SK-N-SH treated with all-trans-retinoic acid at 6 μM for 48 hours (cell line): ENCODE data around the gene ARL6IP4.

Experiments
- ATAC-seq: fragments of 200-7000 bp; cut with Tn5 transposase; 3 replicates; pipeline ENCODE4 v1.9.1; 2020; ENCODE audit warnings: mild to moderate bottlenecking, moderate library complexity
- ARNTL ChIP-seq: fragments of 450-650 bp; formaldehyde crosslinking; IDR thresholded peaks from 2 replicates; pipeline ENCODE4 v1.5.0; 2020; ENCODE audit warnings: low read depth, mild to moderate bottlenecking, moderate library complexity, borderline replicate concordance
- BACH2 ChIP-seq: fragments of 250-450 bp; sonication (Bioruptor Pico); IDR thresholded peaks from 2 replicates; pipeline ENCODE4 v1.9.0; 2021; ENCODE audit warnings: mild to moderate bottlenecking, borderline replicate concordance
- CREB5 ChIP-seq: fragments of 250-450 bp; sonication (Bioruptor Pico); IDR thresholded peaks from 2 replicates; pipeline ENCODE4 v1.5.1; 2020; ENCODE audit warnings: low read depth, mild to moderate bottlenecking, moderate library complexity
- CSRNP3 ChIP-seq: fragments of 250-450 bp; sonication (Bioruptor Pico); IDR thresholded peaks from 2 replicates; pipeline ENCODE4 v1.5.1; 2021; ENCODE audit warnings: mild to moderate bottlenecking, moderate library complexity
- GLIS3 ChIP-seq: fragments of 250-450 bp; sonication (Bioruptor Pico); IDR thresholded peaks from 2 replicates; pipeline ENCODE4 v1.5.0; 2020; ENCODE audit warnings: mild to moderate bottlenecking, moderate library complexity
- ISL1 ChIP-seq: fragments of 250-450 bp; sonication (Bioruptor Pico); IDR thresholded peaks from 2 replicates; pipeline ENCODE4 v2.1.2; 2022; ENCODE audit warnings: mild to moderate bottlenecking, moderate library complexity
- OSR1 ChIP-seq: fragments of 250-450 bp; sonication (Bioruptor Pico); IDR thresholded peaks from 2 replicates; pipeline ENCODE4 v1.8.0; 2022; ENCODE audit warnings: moderate library complexity, mild to moderate bottlenecking, inconsistent platforms
- POU6F1 ChIP-seq: fragments of 250-450 bp; sonication (Bioruptor Pico); IDR thresholded peaks from 2 replicates; pipeline ENCODE4 v1.8.0; 2021; ENCODE audit warnings: low read depth, mild to moderate bottlenecking, moderate library complexity, borderline replicate concordance
- PPARA ChIP-seq: fragments of 250-450 bp; sonication (Bioruptor Pico); IDR thresholded peaks from 2 replicates; pipeline ENCODE4 v1.5.0; 2020; ENCODE audit warnings: mild to moderate bottlenecking, borderline replicate concordance
- RARB ChIP-seq: fragments of 250-450 bp; sonication (Bioruptor Pico); IDR thresholded peaks from 2 replicates; pipeline ENCODE4 v1.8.0; 2021; ENCODE audit warnings: mild to moderate bottlenecking, moderate library complexity
- SNAI2 ChIP-seq: fragments of 250-450 bp; sonication (Bioruptor Pico); IDR thresholded peaks from 2 replicates; pipeline ENCODE4 v1.5.0; 2020; ENCODE audit warnings: mild to moderate bottlenecking, moderate library complexity
- TCF4 ChIP-seq: fragments of 250-450 bp; sonication (Bioruptor Pico); IDR thresholded peaks from 2 replicates; pipeline ENCODE4 v1.8.0; 2021; ENCODE audit warnings: mild to moderate bottlenecking, moderate library complexity, borderline replicate concordance
- TOX ChIP-seq: fragments of 250-450 bp; sonication (Bioruptor Pico); IDR thresholded peaks from 2 replicates; pipeline ENCODE4 v1.8.0; 2021; ENCODE audit warnings: mild to moderate bottlenecking, moderate library complexity, borderline replicate concordance
- TSHZ2 ChIP-seq: fragments of 250-450 bp; sonication (Bioruptor Pico); IDR thresholded peaks from 2 replicates; pipeline ENCODE4 v1.5.0; 2020; ENCODE audit warnings: mild to moderate bottlenecking, moderate library complexity
- ZC3H10 ChIP-seq: fragments of 250-450 bp; sonication (Bioruptor Pico); IDR thresholded peaks from 2 replicates; pipeline ENCODE4 v1.5.1; 2021; ENCODE audit warnings: mild to moderate bottlenecking, moderate library complexity
- ZFP3 ChIP-seq: fragments of 250-450 bp; sonication (Bioruptor Pico); IDR thresholded peaks from 2 replicates; pipeline ENCODE4 v1.5.0; 2020; ENCODE audit warnings: mild to moderate bottlenecking, moderate library complexity
- ZNF565 ChIP-seq: fragments of 450-650 bp; formaldehyde crosslinking; conservative IDR thresholded peaks from 2 replicates; pipeline ENCODE4 v1.5.0; 2020; ENCODE audit warnings: low read depth, mild to moderate bottlenecking, moderate library complexity
- ZNF70 ChIP-seq: fragments of 450-650 bp; formaldehyde crosslinking; IDR thresholded peaks from 2 replicates; pipeline ENCODE4 v1.5.0; 2020; ENCODE audit warnings: mild to moderate bottlenecking, moderate library complexity
- ZNF8 ChIP-seq: fragments of 450-650 bp; formaldehyde crosslinking; IDR thresholded peaks from 2 replicates; pipeline ENCODE4 v1.5.0; 2020; ENCODE audit warnings: mild to moderate bottlenecking, moderate library complexity

Gene ARL6IP4

GRCh38 chr12:122992386-122992785 lies 11.9 kb downstream of the ARL6IP4 start:
- ATAC-seq = no peak
- TF ChIP-seq CREB5 (CRISPR knock-in tag) = no peak
- no peak for TF ChIP-seq PPARA (CRISPR knock-in tag)
- no peak for TF ChIP-seq BACH2 (CRISPR knock-in tag)
- TF ChIP-seq ZNF70 (CRISPR knock-in tag) = no peak
- no peak for TF ChIP-seq TCF4 (CRISPR knock-in tag)
- no peak for TF ChIP-seq RARB
- no peak for TF ChIP-seq ZNF8
- no peak for TF ChIP-seq ZC3H10 (CRISPR knock-in tag)
- no peak for TF ChIP-seq SNAI2 (CRISPR knock-in tag)
- TF ChIP-seq GLIS3 = no peak
- TF ChIP-seq OSR1 (CRISPR knock-in tag) = no peak

- ATAC-seq = no peak
- TF ChIP-seq BACH2 (CRISPR knock-in tag) (no peak), ARNTL (CRISPR knock-in tag) (no peak), ZNF565 (CRISPR knock-in tag) (no peak), ZFP3 (CRISPR knock-in tag) (no peak), TOX (CRISPR knock-in tag) (no peak), POU6F1 (CRISPR knock-in tag) (no peak), ISL1 (CRISPR knock-in tag) (no peak)
- TF ChIP-seq, all 23 proteins: peak for 0
Measured at GRCh38 chr12:122994140-122994675, 13.7 kb downstream of the ARL6IP4 start.

GRCh38 chr12:122994781-122995502 lies 14.5 kb downstream of the ARL6IP4 start:
- TF ChIP-seq CSRNP3 (CRISPR knock-in tag) = no peak
- TF ChIP-seq RARB = no peak
- no peak for TF ChIP-seq PPARA (CRISPR knock-in tag)
- no peak for TF ChIP-seq TOX (CRISPR knock-in tag)
- no peak for TF ChIP-seq ISL1 (CRISPR knock-in tag)
- TF ChIP-seq OSR1 (CRISPR knock-in tag) = no peak
- no peak for TF ChIP-seq ZNF565 (CRISPR knock-in tag)
- no peak for TF ChIP-seq TSHZ2 (CRISPR knock-in tag)
- no peak for TF ChIP-seq CREB5 (CRISPR knock-in tag)
- no peak for TF ChIP-seq ZFP3 (CRISPR knock-in tag)
- no peak for ATAC-seq
